GM21619 (cell line): ENCODE data around the gene LRWD1.

Experiments used
- ATAC-seq: cut with Tn5 transposase; IDR thresholded peaks from one replicate; pipeline ENCODE4 v1.9.1; 2021; ENCODE audit not compliant: unreplicated experiment

The LRWD1 gene

GRCh38 chr7:102464577-102465280 is at the start of gene LRWD1, which contains the start of gene ALKBH4:
LRWD1 (plus strand) TSS chr7:102464984; CDS start chr7:102465081, 97 bp downstream.
ALKBH4 (minus strand) TSS chr7:102464863; CDS start chr7:102464836, 27 bp downstream.
- ATAC-seq: peak; percentile 86

- peak; percentile 42 for ATAC-seq
Observed at GRCh38 chr7:102415685-102416225, 49.0 kb upstream of the LRWD1 start.

- ATAC-seq: no peak
Observed at GRCh38 chr7:102416406-102416805, 48.4 kb upstream of the LRWD1 start.

- no peak for ATAC-seq
Observed at GRCh38 chr7:102417105-102417504, 47.7 kb upstream of the LRWD1 start.

GRCh38 chr7:102418592-102418991 is 46.2 kb upstream of the LRWD1 start:
- no peak for ATAC-seq

GRCh38 chr7:102421706-102422240 is 43.0 kb upstream of the LRWD1 start:
- ATAC-seq: no peak

- no peak for ATAC-seq
Observed at GRCh38 chr7:102424129-102424551, 40.6 kb upstream of the LRWD1 start.

- peak; percentile 30 for ATAC-seq
Observed at GRCh38 chr7:102424787-102425218, 40.0 kb upstream of the LRWD1 start.

- ATAC-seq: peak; percentile 67
Observed at GRCh38 chr7:102425639-102426267, 39.0 kb upstream of the LRWD1 start.

GRCh38 chr7:102426268-102427018 is 38.3 kb upstream of the LRWD1 start:
- peak; percentile 55 for ATAC-seq

- no peak for ATAC-seq
Observed at GRCh38 chr7:102427019-102427405, 37.8 kb upstream of the LRWD1 start.

GRCh38 chr7:102429141-102429899 is 35.5 kb upstream of the LRWD1 start:
- ATAC-seq: no peak

- ATAC-seq: no peak
Observed at GRCh38 chr7:102431617-102432298, 33.0 kb upstream of the LRWD1 start.

- ATAC-seq: peak; percentile 26
Observed at GRCh38 chr7:102432442-102433218, 32.2 kb upstream of the LRWD1 start.

- ATAC-seq: peak; percentile 54
Observed at GRCh38 chr7:102433219-102434038, 31.4 kb upstream of the LRWD1 start, which contains the start of gene ORAI2. ORAI2 (plus strand) TSS chr7:102433575; CDS start chr7:102438957, 5,382 bp downstream.

- peak; percentile 16 for ATAC-seq
Observed at GRCh38 chr7:102434039-102434486, 30.7 kb upstream of the LRWD1 start.

GRCh38 chr7:102436118-102436517 is 28.7 kb upstream of the LRWD1 start:
- no peak for ATAC-seq
